ENCODE data around the gene SSRP1.

SSRP1 gene

DNA sequence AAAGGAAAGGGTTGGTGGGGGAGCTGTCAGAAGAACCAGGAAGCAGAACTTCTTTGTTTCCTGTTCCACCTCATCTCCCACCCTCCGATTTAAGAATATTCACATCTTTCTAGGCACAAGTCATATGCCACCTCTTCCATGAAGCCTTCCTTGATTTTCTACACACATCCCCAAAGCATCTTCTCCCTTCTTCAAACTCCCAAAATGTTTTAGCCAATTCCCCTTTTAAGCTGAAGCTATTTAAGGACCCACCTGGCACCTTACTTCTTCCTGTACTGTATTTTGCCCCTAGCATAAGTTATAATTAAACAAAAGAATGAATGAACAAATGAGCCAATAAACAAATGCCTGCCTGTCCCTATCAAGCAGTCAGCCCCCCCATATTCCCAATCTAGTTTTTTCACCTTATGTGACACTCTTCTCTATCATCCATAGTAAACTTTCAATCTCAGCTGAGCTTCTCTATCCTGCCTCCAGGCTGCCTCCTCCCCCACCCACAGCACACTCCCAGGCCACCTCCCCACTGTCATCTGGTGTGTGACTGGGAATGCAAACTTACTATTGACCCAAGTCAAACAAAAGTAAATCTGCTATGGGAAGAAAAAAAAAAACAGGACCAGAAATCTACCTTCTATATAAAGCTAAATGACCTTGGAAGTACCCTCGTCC, 14.8 kb downstream of the SSRP1 start:
- TF ChIP-seq ZSCAN4 (tag by site-specific recombination; IDR thresholded peaks at IDR 0.05) (no peak), ZNF341 (tag by site-specific recombination; IDR thresholded peaks at IDR 0.05; ENCODE audit: low read depth) (no peak), ZNF560 (tag by site-specific recombination; IDR thresholded peaks at IDR 0.05; ENCODE audit: borderline replicate concordance) (no peak), KLF8 (tag by site-specific recombination; IDR thresholded peaks at IDR 0.05) (no peak)
- Histone ChIP-seq H3K9me3 (ENCODE audit: control insufficient read depth, insufficient read depth, low read depth, low read length) (no peaks in the 10 kb centered on the region), H3K4me1 (ENCODE audit: control insufficient read depth, insufficient read depth, low read length) (peaks cover 7% of the 10 kb centered on the region), H3K4me3 (ENCODE audit: low read depth, low read length) (no peak overlapping the region), H3K36me3 (ENCODE audit: control insufficient read depth in 2 of 2, insufficient read depth in 1 of 2, low read length in 2 of 2) (peaks cover 0 to 48% of the 10 kb centered on the region in 2 experiments; a peak in 1 of 3 replicates), H3K27ac (ENCODE audit: extremely low read depth, low read depth, low read length) (no peak overlapping the region)
- ChIA-PET POLR2A (interaction anchor here (1.1 to 6.5 kb wide), 3 partner anchors 9 to 26 kb away, joined by 3 to 95 read pairs (median 5); no protein-coding TSS in a partner anchor), CTCF (interaction anchor here (0.5 to 2.0 kb wide), 5 partner anchors 9 to 206 kb away, joined by 3 to 7 read pairs (median 3); no protein-coding TSS in a partner anchor)

DNA sequence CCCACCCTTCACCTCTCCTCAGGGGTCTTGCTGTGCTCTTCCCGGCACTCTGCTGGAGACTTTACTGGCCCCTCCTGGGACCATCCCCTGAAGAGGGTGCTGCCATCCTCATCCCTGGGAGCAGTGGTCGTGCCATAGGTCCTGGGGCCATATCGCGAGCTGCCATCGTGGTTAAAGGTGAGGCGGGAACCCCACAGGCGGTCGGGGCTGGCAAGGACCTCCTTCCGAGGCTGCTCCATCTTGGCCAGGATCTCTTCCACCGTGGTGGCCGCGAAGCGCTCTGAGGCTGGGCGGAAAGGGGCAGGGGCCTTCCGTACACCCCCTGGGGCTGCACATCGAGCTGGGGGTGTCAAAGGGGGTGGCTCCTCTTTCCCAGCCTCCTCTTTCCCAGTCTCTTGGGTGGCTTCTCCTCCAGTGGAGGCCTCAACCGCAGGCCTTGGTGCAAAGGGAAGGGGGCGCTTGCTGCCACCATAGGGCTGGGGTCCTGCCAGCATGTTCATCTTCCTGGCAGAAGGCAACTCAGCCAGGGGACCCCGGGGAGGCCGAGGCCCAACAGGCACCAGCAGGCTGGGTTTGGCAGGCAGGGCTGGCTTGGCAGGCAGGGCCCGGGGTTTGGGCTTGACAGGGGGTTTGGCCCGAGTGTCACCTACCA, 15.5 kb downstream of the SSRP1 start:
- CTCF ChIA-PET = interaction anchor here (0.5 to 0.6 kb wide), 2 partner anchors 11 to 176 kb away, joined by 3 read pairs; no protein-coding TSS in a partner anchor
- no peak overlapping the region for H3K27ac ChIP-seq (ENCODE audit: extremely low read depth, low read depth, low read length)

More for the DNA sequence above, 15.5 kb downstream of the SSRP1 start:
- POLR2A ChIA-PET = interaction anchor here (6.5 kb wide), 1 partner anchor 8 kb away, joined by 95 read pairs; no protein-coding TSS in a partner anchor
- Histone ChIP-seq H3K4me3 (ENCODE audit: low read depth, low read length) (no peak overlapping the region), H3K4me1 (ENCODE audit: control insufficient read depth, insufficient read depth, low read length) (peaks cover 7% of the 10 kb centered on the region), H3K36me3 (ENCODE audit: control insufficient read depth in 2 of 2, insufficient read depth in 1 of 2, low read length in 2 of 2) (peaks cover 0 to 52% of the 10 kb centered on the region in 2 experiments; a peak in 1 of 3 replicates), H3K9me3 (ENCODE audit: control insufficient read depth, insufficient read depth, low read depth, low read length) (no peaks in the 10 kb centered on the region)
- no peak for TF ChIP-seq MEIS1 (CRISPR knock-in tag; IDR thresholded peaks at IDR 0.05; ENCODE audit: borderline replicate concordance)
- TF ChIP-seq ZNF146 (tag by site-specific recombination; IDR thresholded peaks at IDR 0.05) = no peak
- TF ChIP-seq ZNF677 (tag by site-specific recombination; IDR thresholded peaks at IDR 0.05) = no peak
- no peak for TF ChIP-seq ZNF26 (tag by site-specific recombination; IDR thresholded peaks at IDR 0.05)
- no peak for TF ChIP-seq ZNF549 (tag by site-specific recombination; IDR thresholded peaks at IDR 0.05)
- no peak for TF ChIP-seq TSHZ1 (tag by site-specific recombination; IDR thresholded peaks at IDR 0.05; ENCODE audit: borderline replicate concordance)
- TF ChIP-seq ZNF530 (tag by site-specific recombination; IDR thresholded peaks at IDR 0.05; ENCODE audit: low read depth) = no peak
- no peak for TF ChIP-seq RBAK (tag by site-specific recombination; IDR thresholded peaks at IDR 0.05)
- no peak for TF ChIP-seq ZNF548 (tag by site-specific recombination; IDR thresholded peaks at IDR 0.05)
- TF ChIP-seq, protein P1, sequence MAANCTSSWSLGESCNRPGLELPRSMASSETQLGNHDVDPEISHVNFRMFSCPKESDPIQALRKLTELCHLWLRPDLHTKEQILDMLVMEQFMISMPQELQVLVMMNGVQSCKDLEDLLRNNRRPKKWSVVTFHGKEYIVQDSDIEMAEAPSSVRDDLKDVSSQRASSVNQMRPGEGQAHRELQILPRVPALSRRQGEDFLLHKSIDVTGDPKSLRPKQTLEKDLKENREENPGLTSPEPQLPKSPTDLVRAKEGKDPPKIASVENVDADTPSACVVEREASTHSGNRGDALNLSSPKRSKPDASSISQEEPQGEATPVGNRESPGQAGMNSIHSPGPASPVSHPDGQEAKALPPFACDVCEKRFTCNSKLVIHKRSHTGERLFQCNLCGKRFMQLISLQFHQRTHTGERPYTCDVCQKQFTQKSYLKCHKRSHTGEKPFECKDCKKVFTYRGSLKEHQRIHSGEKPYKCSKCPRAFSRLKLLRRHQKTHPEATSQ (tag by site-specific recombination; IDR thresholded peaks at IDR 0.05) = no peak
- TF ChIP-seq, protein P2, sequence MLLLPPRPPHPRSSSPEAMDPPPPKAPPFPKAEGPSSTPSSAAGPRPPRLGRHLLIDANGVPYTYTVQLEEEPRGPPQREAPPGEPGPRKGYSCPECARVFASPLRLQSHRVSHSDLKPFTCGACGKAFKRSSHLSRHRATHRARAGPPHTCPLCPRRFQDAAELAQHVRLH (tag by site-specific recombination; IDR thresholded peaks at IDR 0.05) = no peak

Measured in HEK293 (cell line).